ENCODE measurements around the gene CER1.

GRCh38 chr9:14674630-14675029 is 47.9 kb downstream of the CER1 start:
- TF ChIP-seq, protein P1, sequence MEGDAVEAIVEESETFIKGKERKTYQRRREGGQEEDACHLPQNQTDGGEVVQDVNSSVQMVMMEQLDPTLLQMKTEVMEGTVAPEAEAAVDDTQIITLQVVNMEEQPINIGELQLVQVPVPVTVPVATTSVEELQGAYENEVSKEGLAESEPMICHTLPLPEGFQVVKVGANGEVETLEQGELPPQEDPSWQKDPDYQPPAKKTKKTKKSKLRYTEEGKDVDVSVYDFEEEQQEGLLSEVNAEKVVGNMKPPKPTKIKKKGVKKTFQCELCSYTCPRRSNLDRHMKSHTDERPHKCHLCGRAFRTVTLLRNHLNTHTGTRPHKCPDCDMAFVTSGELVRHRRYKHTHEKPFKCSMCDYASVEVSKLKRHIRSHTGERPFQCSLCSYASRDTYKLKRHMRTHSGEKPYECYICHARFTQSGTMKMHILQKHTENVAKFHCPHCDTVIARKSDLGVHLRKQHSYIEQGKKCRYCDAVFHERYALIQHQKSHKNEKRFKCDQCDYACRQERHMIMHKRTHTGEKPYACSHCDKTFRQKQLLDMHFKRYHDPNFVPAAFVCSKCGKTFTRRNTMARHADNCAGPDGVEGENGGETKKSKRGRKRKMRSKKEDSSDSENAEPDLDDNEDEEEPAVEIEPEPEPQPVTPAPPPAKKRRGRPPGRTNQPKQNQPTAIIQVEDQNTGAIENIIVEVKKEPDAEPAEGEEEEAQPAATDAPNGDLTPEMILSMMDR (IDR thresholded peaks at IDR 0.05): no peak
- TF ChIP-seq POLR2A (IDR thresholded peaks at IDR 0.05): no peak

Measured in Peyer's patch (tissue), 4 donors.